Neural cell (in vitro differentiated cells): Measurements from ENCODE around the gene DLG2. TPM values are rescaled to one million over a fixed set of nuclear protein-coding genes. Genes with fewer than 3 reads are reported as not detected.

ENCODE experiments used
- H2AFZ ChIP-seq: fragments of 200-600, 300-800 bp; sonication (generic), shearing (Covaris generic); 2 replicates; pipeline ENCODE4 v1.6.0; 2014; ENCODE audit warnings: low read depth, mild to moderate bottlenecking, antibody characterized with exemption, low read length, moderate library complexity
- H3F3A ChIP-seq: fragments of 200-600 bp; shearing (Covaris generic); 2 replicates; pipeline ENCODE4 v1.6.1; 2016; ENCODE audit warnings: mild to moderate bottlenecking, moderate library complexity, mixed read lengths, antibody characterized with exemption, low read length; ENCODE audit not compliant: insufficient read depth, poor library complexity, severe bottlenecking
- H3K27ac ChIP-seq: fragments of 200-600, 300-800 bp; sonication (generic), shearing (Covaris generic); 2 replicates; pipeline ENCODE4 v1.5.1; 2014; ENCODE audit warnings: mild to moderate bottlenecking, low read length, moderate library complexity
- H3K27me3 ChIP-seq: fragments of 300-800, 200-600 bp; sonication (generic), shearing (Covaris generic); 2 replicates; pipeline ENCODE4 v1.6.0; 2014; ENCODE audit warnings: mild to moderate bottlenecking, low read depth, low read length, moderate library complexity; ENCODE audit not compliant: insufficient read depth
- H3K36me3 ChIP-seq: fragments of 300-800, 200-600 bp; sonication (generic), shearing (Covaris generic); 2 replicates; pipeline ENCODE4 v1.5.1; 2014; ENCODE audit warnings: mild to moderate bottlenecking, antibody characterized with exemption, low read length, moderate library complexity; ENCODE audit not compliant: insufficient read depth
- H3K4me2 ChIP-seq: fragments of 300-800, 200-600 bp; sonication (generic), shearing (Covaris generic); 2 replicates; pipeline ENCODE4 v1.6.0; 2014; ENCODE audit warnings: mild to moderate bottlenecking, low read length
- H3K4me3 ChIP-seq: fragments of 300-800, 200-600 bp; sonication (generic), shearing (Covaris generic); 2 replicates; pipeline ENCODE4 v1.5.1; 2014; ENCODE audit warnings: mild to moderate bottlenecking, low read length, moderate library complexity
- H3K79me2 ChIP-seq: fragments of 200-600 bp; shearing (Covaris generic); replicated peaks from 2 replicates; pipeline ENCODE4 v1.6.0; 2014; ENCODE audit warnings: mild to moderate bottlenecking, low read length, moderate library complexity; ENCODE audit not compliant: insufficient read depth
- H3K9ac ChIP-seq: fragments of 300-800, 200-600 bp; sonication (generic), shearing (Covaris generic); 2 replicates; pipeline ENCODE4 v1.6.1; 2016; ENCODE audit warnings: mild to moderate bottlenecking, low read length, mixed read lengths
- H3K9me2 ChIP-seq: fragments of 200-600 bp; shearing (Covaris generic); 2 replicates; pipeline ENCODE4 v1.6.1; 2016; ENCODE audit warnings: mild to moderate bottlenecking, low read length, mixed read lengths; ENCODE audit not compliant: insufficient read depth
- H3K9me3 ChIP-seq: fragments of 200-600, 300-800 bp; sonication (generic), shearing (Covaris generic); 2 replicates; pipeline ENCODE4 v1.6.1; 2016; ENCODE audit warnings: mild to moderate bottlenecking, mixed run types, low read length, moderate library complexity, mixed read lengths
- H4K20me1 ChIP-seq: fragments of 200-600 bp; shearing (Covaris generic); 2 replicates; pipeline ENCODE4 v1.6.1; 2016; ENCODE audit warnings: mild to moderate bottlenecking, mixed run types; ENCODE audit not compliant: insufficient read depth
- EP300 ChIP-seq: fragments of 450-650 bp; conservative IDR thresholded peaks from 2 replicates; pipeline ENCODE4 v1.6.1; 2014; ENCODE audit warnings: antibody characterized with exemption, mild to moderate bottlenecking, moderate library complexity; ENCODE audit not compliant: poor library complexity, severe bottlenecking
- EZH2 ChIP-seq: fragments of 200-600, 300-800 bp; shearing (Covaris generic), sonication (generic); IDR thresholded peaks from 2 replicates; pipeline ENCODE4 v1.6.1; 2014; ENCODE audit warnings: antibody characterized with exemption, low read length, borderline replicate concordance, mild to moderate bottlenecking; ENCODE audit not compliant: insufficient read depth, poor library complexity, severe bottlenecking
- MXI1 ChIP-seq: fragments of 450-650 bp; conservative IDR thresholded peaks from 2 replicates; pipeline ENCODE4 v1.6.1; 2014; ENCODE audit warnings: antibody characterized with exemption, mild to moderate bottlenecking; ENCODE audit not compliant: poor library complexity, severe bottlenecking
- POLR2AphosphoS5 ChIP-seq: IDR thresholded peaks from 2 replicates; pipeline ENCODE4 v1.6.1; 2012
- RAD21 ChIP-seq: fragments of 450-650 bp; conservative IDR thresholded peaks from 2 replicates; pipeline ENCODE4 v1.6.1; 2014; ENCODE audit warnings: antibody characterized with exemption, mild to moderate bottlenecking, moderate library complexity
- SMC3 ChIP-seq: fragments of 450-650 bp; conservative IDR thresholded peaks from 2 replicates; pipeline ENCODE4 v1.6.1; 2014; ENCODE audit warnings: antibody characterized with exemption, mild to moderate bottlenecking, moderate library complexity; ENCODE audit not compliant: poor library complexity
- TAF1 ChIP-seq: IDR thresholded peaks from 2 replicates; pipeline ENCODE4 v1.6.1; 2012; ENCODE audit warnings: low read depth
- polyA plus RNA-seq: library from polyadenylated mRNA; depleted of rRNA; stranded (reverse); fragments of >200 nt; gene quantifications from 2 replicates; pipeline ENCODE4 v1.2.3, GENCODE V29; 2014
- TF ChIP-seq, protein P1 (sequence below): fragments of 450-650 bp; IDR thresholded peaks from 2 replicates; pipeline ENCODE4 v1.5.1; 2014; ENCODE audit warnings: antibody characterized with exemption, mild to moderate bottlenecking, moderate library complexity; ENCODE audit not compliant: poor library complexity, severe bottlenecking
- TF ChIP-seq, protein P2 (sequence below): IDR thresholded peaks from 2 replicates; pipeline ENCODE4 v1.6.1; 2012; ENCODE audit warnings: borderline replicate concordance

DLG2 gene
- polyA plus RNA-seq, 1 donor from 2014 or later, result 179 TPM

DNA sequence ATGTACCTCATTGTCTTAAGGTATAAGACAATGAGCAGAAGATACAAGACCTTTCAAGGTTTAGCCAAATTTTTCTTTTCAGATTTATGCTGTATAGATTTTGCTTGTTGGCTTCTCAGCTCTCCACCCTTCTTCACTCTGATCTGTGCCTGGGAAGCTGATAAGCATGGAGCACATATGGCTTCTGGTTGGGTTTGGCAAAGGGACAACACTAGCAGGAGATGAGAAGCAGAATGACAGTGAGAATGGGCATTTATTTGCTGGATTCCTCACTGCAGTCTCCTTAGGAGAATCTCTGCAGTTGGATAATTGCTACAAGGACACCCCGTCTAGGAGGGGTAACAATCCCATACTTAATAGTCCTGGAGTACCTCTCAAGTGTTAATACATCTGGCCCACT is 1866.2 kb downstream of the DLG2 start:
- Histone ChIP-seq H3K79me2 (no peaks in the 10 kb centered on the region), H3K27ac (no peak overlapping the region), H3K4me2 (no peak overlapping the region), H3K9me3 (no peaks in the 10 kb centered on the region), H3K4me3 (no peak overlapping the region), H4K20me1 (no peaks in the 10 kb centered on the region), H3K9ac (no peak overlapping the region), H3K36me3 (no peaks in the 10 kb centered on the region), H3K9me2 (no peaks in the 10 kb centered on the region), H2AFZ (no peak overlapping the region), H3K27me3 (no peaks in the 10 kb centered on the region), H3F3A (no peaks in the 10 kb centered on the region)
- TF ChIP-seq, protein P1, sequence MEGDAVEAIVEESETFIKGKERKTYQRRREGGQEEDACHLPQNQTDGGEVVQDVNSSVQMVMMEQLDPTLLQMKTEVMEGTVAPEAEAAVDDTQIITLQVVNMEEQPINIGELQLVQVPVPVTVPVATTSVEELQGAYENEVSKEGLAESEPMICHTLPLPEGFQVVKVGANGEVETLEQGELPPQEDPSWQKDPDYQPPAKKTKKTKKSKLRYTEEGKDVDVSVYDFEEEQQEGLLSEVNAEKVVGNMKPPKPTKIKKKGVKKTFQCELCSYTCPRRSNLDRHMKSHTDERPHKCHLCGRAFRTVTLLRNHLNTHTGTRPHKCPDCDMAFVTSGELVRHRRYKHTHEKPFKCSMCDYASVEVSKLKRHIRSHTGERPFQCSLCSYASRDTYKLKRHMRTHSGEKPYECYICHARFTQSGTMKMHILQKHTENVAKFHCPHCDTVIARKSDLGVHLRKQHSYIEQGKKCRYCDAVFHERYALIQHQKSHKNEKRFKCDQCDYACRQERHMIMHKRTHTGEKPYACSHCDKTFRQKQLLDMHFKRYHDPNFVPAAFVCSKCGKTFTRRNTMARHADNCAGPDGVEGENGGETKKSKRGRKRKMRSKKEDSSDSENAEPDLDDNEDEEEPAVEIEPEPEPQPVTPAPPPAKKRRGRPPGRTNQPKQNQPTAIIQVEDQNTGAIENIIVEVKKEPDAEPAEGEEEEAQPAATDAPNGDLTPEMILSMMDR, result no peak
- no peak for TF ChIP-seq EZH2
- TF ChIP-seq SMC3, result no peak
- no peak for TF ChIP-seq RAD21
- no peak for TF ChIP-seq MXI1
- no peak for TF ChIP-seq TAF1
- TF ChIP-seq, protein P2, sequence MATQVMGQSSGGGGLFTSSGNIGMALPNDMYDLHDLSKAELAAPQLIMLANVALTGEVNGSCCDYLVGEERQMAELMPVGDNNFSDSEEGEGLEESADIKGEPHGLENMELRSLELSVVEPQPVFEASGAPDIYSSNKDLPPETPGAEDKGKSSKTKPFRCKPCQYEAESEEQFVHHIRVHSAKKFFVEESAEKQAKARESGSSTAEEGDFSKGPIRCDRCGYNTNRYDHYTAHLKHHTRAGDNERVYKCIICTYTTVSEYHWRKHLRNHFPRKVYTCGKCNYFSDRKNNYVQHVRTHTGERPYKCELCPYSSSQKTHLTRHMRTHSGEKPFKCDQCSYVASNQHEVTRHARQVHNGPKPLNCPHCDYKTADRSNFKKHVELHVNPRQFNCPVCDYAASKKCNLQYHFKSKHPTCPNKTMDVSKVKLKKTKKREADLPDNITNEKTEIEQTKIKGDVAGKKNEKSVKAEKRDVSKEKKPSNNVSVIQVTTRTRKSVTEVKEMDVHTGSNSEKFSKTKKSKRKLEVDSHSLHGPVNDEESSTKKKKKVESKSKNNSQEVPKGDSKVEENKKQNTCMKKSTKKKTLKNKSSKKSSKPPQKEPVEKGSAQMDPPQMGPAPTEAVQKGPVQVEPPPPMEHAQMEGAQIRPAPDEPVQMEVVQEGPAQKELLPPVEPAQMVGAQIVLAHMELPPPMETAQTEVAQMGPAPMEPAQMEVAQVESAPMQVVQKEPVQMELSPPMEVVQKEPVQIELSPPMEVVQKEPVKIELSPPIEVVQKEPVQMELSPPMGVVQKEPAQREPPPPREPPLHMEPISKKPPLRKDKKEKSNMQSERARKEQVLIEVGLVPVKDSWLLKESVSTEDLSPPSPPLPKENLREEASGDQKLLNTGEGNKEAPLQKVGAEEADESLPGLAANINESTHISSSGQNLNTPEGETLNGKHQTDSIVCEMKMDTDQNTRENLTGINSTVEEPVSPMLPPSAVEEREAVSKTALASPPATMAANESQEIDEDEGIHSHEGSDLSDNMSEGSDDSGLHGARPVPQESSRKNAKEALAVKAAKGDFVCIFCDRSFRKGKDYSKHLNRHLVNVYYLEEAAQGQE, result no peak
- no peak for TF ChIP-seq EP300
- no peak for TF ChIP-seq POLR2AphosphoS5

DNA sequence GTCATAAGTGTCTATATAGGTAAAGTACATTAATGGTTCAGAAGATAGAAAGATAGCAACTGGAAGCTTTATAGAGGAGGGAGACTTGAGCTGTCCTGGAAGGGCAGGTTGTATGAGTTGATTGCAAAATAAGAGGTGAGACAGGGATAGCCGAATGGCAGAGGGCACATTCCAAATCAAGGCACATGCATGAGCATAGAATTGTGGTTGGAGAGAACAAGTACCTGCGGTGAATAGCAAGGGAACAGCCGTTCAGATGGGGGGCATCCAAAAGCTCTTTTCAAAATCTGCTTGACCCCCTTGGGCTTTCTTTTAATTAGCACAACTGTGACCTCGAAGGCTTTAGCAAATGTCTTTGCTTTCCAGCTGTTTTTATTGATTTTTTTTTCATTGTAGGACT is 1868.0 kb downstream of the DLG2 start:
- no peak overlapping the region for H3K27ac ChIP-seq
- no peaks in the 10 kb centered on the region for H3K9me2 ChIP-seq
- H3K9me3 ChIP-seq, result no peaks in the 10 kb centered on the region
- H3K27me3 ChIP-seq, result no peaks in the 10 kb centered on the region
- no peak overlapping the region for H3K4me3 ChIP-seq
- H3K79me2 ChIP-seq, result no peaks in the 10 kb centered on the region
- H3K9ac ChIP-seq, result no peak overlapping the region
- no peaks in the 10 kb centered on the region for H3K36me3 ChIP-seq
- no peak for TF ChIP-seq SMC3
- no peak for TF ChIP-seq TAF1
- TF ChIP-seq, protein P1, result no peak
- TF ChIP-seq, protein P2, result no peak
- TF ChIP-seq RAD21, result no peak
- TF ChIP-seq EP300, result no peak
- TF ChIP-seq EZH2, result no peak
- TF ChIP-seq POLR2AphosphoS5, result no peak
- no peak for TF ChIP-seq MXI1
- H3F3A ChIP-seq, result no peaks in the 10 kb centered on the region
- no peak overlapping the region for H3K4me2 ChIP-seq
- H2AFZ ChIP-seq, result no peak overlapping the region
- no peaks in the 10 kb centered on the region for H4K20me1 ChIP-seq
